ENCODE measurements around the gene PPP2R2C. TPM values are rescaled to one million over a fixed set of nuclear protein-coding genes. Genes with fewer than 3 reads are reported as not detected.

The PPP2R2C gene
- total RNA-seq, 1 experiment from 2014 or later: not detected

DNA sequence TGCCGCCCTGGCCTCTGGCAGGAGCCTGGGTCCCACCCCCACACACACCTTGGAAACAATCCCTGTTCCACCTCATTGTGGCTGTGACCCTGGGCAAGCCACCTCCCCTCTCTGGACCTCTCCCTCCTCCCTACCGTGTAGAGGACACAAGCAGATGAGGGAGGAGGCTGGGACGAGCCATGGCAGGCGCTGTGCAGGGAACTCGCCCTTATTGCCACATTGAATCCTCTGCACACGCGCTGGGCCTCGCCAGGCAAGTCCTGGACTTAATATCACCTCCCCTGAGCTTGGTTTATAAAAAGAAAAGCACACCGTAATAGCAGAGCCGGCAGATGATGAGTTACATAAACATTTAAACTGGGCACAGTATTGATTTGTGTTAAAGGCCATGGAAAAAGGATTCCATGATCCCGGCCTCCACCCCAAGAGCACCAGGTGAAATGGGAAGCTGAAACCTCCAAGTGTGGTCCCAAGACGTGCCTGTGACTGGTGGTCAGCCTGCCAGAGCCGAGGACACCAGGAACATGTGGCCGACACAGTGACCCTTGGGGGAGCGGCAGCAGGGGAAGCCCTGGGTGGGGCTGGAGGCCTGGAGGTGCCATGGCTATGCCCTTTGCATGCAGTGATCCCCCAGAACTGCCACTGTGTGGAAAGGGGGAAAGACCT is 81.1 kb downstream of the PPP2R2C start:
- H3K4me1 ChIP-seq (ENCODE audit: insufficient read depth, low read length, poor library complexity, severe bottlenecking): no peaks in the 10 kb centered on the region
- no peak for TF ChIP-seq EZH2 (IDR thresholded peaks at IDR 0.05; ENCODE audit: borderline replicate concordance, low read depth, low read length, poor library complexity, severe bottlenecking)
- TF ChIP-seq, protein P1, sequence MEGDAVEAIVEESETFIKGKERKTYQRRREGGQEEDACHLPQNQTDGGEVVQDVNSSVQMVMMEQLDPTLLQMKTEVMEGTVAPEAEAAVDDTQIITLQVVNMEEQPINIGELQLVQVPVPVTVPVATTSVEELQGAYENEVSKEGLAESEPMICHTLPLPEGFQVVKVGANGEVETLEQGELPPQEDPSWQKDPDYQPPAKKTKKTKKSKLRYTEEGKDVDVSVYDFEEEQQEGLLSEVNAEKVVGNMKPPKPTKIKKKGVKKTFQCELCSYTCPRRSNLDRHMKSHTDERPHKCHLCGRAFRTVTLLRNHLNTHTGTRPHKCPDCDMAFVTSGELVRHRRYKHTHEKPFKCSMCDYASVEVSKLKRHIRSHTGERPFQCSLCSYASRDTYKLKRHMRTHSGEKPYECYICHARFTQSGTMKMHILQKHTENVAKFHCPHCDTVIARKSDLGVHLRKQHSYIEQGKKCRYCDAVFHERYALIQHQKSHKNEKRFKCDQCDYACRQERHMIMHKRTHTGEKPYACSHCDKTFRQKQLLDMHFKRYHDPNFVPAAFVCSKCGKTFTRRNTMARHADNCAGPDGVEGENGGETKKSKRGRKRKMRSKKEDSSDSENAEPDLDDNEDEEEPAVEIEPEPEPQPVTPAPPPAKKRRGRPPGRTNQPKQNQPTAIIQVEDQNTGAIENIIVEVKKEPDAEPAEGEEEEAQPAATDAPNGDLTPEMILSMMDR (conservative IDR thresholded peaks at IDR 0.05; ENCODE audit: low read depth, low read length): no peak
- no peak overlapping the region for H3K27ac ChIP-seq (ENCODE audit: low read depth, low read length, poor library complexity, severe bottlenecking)
- DNase-seq (ENCODE audit: low spot score): no peak
- no TSS peak for BruUV-seq (replicated peaks)
- ChIA-PET CTCF (no interaction called here), POLR2A (ENCODE audit: low non-redundant PET) (no interaction called here)
- no peak overlapping the region for H3K4me3 ChIP-seq (ENCODE audit: low read depth, low read length, poor library complexity, severe bottlenecking)
- no peaks in the 10 kb centered on the region for H3K36me3 ChIP-seq (ENCODE audit: insufficient read depth, low read length, poor library complexity, severe bottlenecking)
- H3K9me3 ChIP-seq (ENCODE audit: low read depth, low read length, poor library complexity, severe bottlenecking): no peaks in the 10 kb centered on the region
- peaks cover 22% of the 10 kb centered on the region for H3K27me3 ChIP-seq (replicated peaks; ENCODE audit: insufficient read depth, low read depth, low read length, poor library complexity)
- intact Hi-C loops (cut with micrococcal nuclease; ENCODE audit: unreplicated experiment): no loop called here

DNA sequence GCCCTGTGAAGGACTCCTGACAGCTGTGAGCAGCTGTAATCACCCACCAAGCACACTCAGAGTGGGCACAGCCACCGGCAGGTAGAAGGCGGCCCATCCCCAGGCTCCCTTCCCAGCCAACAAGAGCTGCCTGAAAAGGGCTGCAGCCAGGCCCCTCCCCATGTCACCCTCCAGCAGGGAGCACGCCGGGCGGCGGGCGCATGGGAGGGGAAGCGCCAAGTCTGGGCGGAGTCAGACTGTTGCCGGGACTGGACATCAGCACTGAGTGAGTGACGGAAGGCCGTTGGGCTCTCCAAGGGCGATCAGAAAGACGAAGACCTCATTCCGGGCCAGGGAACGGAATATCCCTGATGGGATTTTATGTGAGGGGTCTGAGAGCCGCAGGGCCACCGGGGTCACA is 82.1 kb downstream of the PPP2R2C start:
- TF ChIP-seq, protein P1 (conservative IDR thresholded peaks at IDR 0.05; ENCODE audit: low read depth, low read length): no peak
- no peak for TF ChIP-seq EZH2 (IDR thresholded peaks at IDR 0.05; ENCODE audit: borderline replicate concordance, low read depth, low read length, poor library complexity, severe bottlenecking)
- H3K9me3 ChIP-seq (ENCODE audit: low read depth, low read length, poor library complexity, severe bottlenecking): no peaks in the 10 kb centered on the region
- H3K27ac ChIP-seq (ENCODE audit: low read depth, low read length, poor library complexity, severe bottlenecking): no peak overlapping the region
- H3K4me1 ChIP-seq (ENCODE audit: insufficient read depth, low read length, poor library complexity, severe bottlenecking): no peaks in the 10 kb centered on the region
- ChIA-PET CTCF (no interaction called here), POLR2A (ENCODE audit: low non-redundant PET) (no interaction called here)
- DNase-seq (ENCODE audit: low spot score): no peak
- no peaks in the 10 kb centered on the region for H3K36me3 ChIP-seq (ENCODE audit: insufficient read depth, low read length, poor library complexity, severe bottlenecking)
- H3K4me3 ChIP-seq (ENCODE audit: low read depth, low read length, poor library complexity, severe bottlenecking): no peak overlapping the region
- no TSS peak for BruUV-seq (replicated peaks)
- intact Hi-C loops (cut with micrococcal nuclease; ENCODE audit: unreplicated experiment): no loop called here
- H3K27me3 ChIP-seq (replicated peaks; ENCODE audit: insufficient read depth, low read depth, low read length, poor library complexity): peaks cover 24% of the 10 kb centered on the region

DNA sequence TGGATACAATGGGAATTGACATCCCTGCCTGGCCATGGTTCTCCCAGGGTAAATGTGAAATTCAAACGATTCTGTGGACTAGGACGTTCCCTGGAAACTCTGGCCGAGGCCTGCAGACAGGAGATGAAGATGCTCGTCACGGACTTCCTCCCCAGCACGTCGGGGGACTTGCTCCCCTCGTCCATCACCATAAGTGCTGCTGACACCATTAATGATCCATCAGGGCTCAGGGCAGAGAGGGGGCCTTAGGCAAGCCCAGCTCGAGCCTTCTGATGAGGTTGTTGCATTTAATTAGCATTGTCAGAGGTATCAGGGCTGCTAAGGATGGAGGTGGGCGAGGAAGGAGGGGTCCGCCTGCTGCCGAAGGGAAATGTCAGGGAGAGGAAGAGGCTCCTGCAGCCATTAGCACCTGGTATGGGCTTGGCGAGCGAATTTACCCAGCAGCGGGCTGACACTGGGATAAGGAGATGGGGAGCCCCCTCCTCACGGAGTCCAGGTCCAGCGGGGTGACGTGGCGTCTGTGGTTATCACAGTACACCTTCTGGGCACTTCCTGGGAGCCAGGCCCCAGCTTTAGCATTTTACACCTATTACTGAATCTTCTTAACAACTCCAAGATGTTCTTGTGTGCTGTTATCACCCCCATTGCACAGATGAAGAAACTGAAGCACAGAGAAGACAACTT is 83.1 kb downstream of the PPP2R2C start:
- no peak for TF ChIP-seq EZH2 (IDR thresholded peaks at IDR 0.05; ENCODE audit: borderline replicate concordance, low read depth, low read length, poor library complexity, severe bottlenecking)
- TF ChIP-seq, protein P1 (conservative IDR thresholded peaks at IDR 0.05; ENCODE audit: low read depth, low read length): no peak
- no peaks in the 10 kb centered on the region for H3K4me1 ChIP-seq (ENCODE audit: insufficient read depth, low read length, poor library complexity, severe bottlenecking)
- H3K9me3 ChIP-seq (ENCODE audit: low read depth, low read length, poor library complexity, severe bottlenecking): no peaks in the 10 kb centered on the region
- CTCF ChIA-PET: no interaction called here
- H3K27ac ChIP-seq (ENCODE audit: low read depth, low read length, poor library complexity, severe bottlenecking): no peak overlapping the region
- H3K4me3 ChIP-seq (ENCODE audit: low read depth, low read length, poor library complexity, severe bottlenecking): no peak overlapping the region
- intact Hi-C loops (cut with micrococcal nuclease; ENCODE audit: unreplicated experiment): no loop called here
- no peak for DNase-seq (ENCODE audit: low spot score)
- no TSS peak for BruUV-seq (replicated peaks)
- H3K36me3 ChIP-seq (ENCODE audit: insufficient read depth, low read length, poor library complexity, severe bottlenecking): no peaks in the 10 kb centered on the region
- H3K27me3 ChIP-seq (replicated peaks; ENCODE audit: insufficient read depth, low read depth, low read length, poor library complexity): peaks cover 30% of the 10 kb centered on the region
- POLR2A ChIA-PET (ENCODE audit: low non-redundant PET): no interaction called here
